HG02981 (cell line): Measurements from ENCODE around the gene ARHGEF10L.

ENCODE experiments used
- ATAC-seq: cut with Tn5 transposase; IDR thresholded peaks from one replicate; pipeline ENCODE4 v1.9.1; 2021; ENCODE audit warnings: mild to moderate bottlenecking, moderate library complexity; ENCODE audit not compliant: unreplicated experiment

ARHGEF10L gene

DNA sequence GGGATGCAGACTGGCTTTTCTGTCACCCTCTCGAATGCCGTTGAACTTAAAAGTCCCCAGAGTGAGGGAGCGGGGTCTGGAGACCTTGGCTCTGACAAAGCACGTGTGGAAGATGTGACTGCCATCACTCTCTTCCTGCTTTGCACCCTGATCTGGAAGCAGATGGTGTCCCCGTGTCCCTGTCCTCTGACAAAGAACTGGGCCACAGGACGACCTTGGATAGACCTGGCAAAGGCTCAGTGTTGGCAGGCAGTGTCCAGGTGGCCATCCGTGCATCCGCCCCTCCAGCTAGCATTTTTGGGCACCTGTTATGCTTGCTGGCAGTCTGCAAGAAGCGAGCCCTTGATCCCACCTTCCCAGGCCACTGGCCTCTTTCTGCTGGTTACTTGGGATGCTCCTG lies 27.4 kb downstream of the ARHGEF10L start:
- ATAC-seq, result no peak

DNA sequence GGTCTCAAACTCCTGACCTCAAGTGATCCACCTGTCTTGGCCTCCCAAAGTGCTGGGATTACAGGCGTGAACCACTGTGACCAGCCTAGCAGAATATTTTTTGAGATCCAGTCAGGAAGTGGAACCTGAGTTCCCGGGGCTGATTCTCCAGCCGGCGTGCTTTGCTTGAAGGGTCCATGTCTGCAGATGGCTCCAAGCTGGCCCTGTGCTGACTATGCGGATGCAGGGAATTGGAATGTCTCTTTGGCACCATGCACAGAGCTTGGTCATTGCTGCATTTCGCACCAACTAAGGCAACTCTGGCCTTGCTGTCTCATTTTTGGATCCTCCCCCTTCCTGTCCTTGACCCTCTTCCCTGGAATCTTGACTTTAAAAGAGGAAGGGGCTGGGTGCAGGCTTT lies 28.1 kb downstream of the ARHGEF10L start:
- ATAC-seq, result no peak

GRCh38 chr1:17568014-17568900 lies 28.8 kb downstream of the ARHGEF10L start:
- no peak for ATAC-seq

DNA sequence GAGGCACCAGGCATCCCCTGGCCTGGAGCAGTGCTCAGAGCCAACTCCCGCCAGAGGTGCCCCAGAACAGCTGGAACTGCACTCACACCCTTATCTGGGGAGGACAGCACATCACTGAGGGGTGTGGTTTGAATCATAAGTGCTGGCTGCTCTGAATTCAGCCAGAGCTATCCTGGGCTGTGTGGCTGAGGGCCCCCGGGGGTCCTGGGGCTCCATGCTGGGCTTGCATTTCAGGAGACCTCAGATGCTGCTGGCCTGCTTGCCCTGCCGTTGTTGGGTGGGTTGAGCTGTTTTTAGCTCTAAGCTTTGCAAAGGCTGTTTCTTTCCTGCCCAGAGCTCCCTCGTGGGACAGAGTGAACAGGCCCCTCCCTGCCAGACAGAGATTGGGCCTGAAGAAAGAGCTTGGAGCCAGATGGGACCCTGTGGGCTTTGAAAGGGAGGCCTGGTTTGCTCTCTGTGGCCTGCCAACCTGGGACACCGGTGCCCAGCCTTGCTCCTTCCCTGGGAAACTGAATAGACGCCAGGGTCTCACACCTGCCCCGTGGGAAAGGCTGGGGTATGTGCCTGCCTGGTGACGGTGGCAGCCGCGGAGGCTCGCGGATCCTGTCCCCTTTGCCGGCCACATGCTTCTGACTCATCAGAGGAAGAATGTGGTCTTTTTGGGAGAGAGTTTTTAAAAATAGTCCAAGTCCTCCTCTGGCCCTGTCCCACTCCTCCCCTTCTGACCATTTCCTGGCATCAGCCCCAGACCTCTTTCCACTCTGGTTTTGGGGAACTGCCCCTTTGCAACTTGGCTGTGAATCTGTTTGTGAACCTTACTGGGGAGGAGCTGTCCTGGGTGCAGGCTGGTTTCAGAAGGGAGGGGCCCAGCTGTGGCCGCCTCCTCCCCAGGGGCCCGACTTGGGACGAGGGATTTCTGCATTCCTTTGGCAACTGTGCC lies 30.0 kb downstream of the ARHGEF10L start:
- ATAC-seq, result no peak

GRCh38 chr1:17570228-17570627 lies 30.7 kb downstream of the ARHGEF10L start:
- ATAC-seq, result no peak

DNA sequence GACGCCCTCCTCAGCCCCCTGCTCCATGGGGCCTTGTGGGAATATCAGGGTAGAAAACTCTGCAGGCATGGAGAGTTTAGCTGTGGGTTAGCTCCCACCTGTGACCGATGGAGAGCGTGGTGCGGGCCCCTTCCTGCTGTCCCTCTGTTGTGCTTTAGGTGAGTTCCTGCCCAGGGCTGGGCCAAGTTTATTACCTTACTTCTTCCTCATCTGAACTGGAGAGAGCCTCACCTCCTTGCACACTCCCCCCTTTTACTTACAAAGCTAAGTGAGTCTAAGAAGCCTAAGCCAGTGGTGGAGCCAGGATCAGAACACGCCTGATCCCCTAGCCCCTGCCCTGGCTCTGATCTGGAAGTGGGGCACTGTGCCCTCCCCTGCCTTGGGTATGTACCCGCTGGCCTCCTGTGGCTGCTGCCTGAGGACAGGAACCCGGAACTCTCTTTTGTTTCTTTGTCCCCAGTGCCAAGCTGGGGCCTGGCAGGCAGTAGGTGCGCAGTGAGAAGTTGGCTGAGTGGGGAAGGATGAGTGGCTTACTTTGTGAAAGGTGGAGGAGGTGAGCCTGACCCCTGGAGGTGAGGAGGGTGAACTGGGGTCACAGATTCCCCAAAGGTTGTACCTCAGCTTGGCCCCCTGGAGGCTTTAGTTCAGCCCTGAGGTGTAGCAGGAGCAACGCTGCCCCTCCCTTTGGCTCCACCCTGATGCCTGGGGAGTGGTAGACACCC lies 32.9 kb downstream of the ARHGEF10L start:
- ATAC-seq, result no peak

DNA sequence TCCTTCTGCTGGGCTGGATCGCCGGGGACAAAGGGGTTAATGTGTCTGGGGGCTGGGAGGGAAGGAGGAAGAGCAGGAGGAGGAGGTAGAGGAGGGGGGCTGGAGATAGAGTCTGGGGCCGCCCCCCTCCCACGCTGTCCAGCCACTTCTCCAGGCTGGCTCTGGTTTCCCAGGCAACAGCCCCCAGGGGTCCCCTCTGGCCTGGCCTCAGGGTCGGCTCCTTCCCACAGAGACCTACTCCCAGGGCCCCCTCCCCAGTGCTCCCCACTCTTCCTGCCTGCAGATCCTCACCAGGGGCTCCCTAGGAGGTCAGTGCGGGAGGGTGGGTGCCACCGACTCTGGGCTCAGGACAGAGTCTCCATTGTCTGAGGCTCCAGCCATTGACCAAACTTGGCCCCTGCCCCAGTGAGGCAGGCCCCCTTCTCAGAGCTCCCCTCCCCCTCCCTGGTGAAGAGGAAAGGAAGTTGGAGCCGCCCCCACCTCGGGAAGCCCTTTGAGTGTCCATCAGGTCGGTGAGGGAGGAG lies 34.1 kb downstream of the ARHGEF10L start:
- ATAC-seq, result no peak

- no peak for ATAC-seq
These were observed 35.0 kb downstream of the ARHGEF10L start for GRCh38 chr1:17574516-17574915.

DNA sequence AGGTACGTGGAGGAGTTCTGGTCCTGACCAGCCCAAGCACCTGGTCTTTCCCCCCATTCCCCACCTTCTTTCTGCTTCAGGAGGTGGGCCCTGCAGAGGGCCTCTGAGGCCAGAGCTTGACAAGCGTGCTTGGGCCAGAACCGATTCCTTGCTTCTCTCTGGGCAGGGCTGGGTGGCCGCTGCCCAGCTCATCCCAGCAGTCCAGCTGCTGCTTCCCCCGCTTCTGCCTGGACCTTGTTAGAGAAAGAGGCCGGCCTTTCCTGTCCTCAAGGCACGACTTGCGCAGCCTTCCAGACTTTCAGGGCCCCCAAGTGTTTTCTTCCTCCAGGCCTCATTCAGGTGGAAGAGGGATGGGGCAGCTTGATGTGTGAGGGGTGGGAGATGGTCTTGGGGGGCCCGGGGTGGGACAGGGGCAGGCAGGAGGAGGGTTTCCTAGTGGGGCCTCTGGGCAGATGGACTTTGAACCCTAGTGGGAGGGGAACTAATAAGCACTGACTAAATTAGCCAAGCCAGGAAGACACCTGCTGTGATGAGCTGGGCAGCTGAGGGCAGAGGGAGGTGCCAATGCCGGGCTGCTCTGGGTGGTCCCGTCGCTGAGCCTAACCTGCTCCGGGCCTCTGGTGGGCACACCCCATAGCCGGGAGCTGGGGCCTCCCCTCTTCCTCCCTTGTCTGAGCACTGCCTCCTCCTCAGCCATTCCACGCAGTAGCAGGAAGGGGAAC lies 36.5 kb downstream of the ARHGEF10L start:
- ATAC-seq, result no peak

DNA sequence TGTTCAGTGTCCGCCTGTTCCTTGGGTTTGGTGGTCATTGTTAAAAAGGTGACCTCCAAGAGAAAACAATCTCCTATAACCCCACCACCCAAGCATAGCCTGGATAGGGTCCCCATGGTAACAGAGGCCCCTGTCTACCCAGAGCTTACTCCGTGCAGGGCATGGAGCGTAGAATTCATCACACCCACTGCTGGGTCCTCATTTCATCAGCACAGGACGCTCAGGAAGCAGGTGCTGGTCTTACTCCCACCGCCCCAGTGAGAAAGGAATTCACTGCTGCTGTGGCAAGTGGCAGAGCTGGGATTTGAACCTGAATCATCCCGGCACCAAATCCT lies 37.0 kb downstream of the ARHGEF10L start:
- ATAC-seq, result no peak

- ATAC-seq, result no peak
These were observed 38.4 kb downstream of the ARHGEF10L start for GRCh38 chr1:17577907-17578297.

DNA sequence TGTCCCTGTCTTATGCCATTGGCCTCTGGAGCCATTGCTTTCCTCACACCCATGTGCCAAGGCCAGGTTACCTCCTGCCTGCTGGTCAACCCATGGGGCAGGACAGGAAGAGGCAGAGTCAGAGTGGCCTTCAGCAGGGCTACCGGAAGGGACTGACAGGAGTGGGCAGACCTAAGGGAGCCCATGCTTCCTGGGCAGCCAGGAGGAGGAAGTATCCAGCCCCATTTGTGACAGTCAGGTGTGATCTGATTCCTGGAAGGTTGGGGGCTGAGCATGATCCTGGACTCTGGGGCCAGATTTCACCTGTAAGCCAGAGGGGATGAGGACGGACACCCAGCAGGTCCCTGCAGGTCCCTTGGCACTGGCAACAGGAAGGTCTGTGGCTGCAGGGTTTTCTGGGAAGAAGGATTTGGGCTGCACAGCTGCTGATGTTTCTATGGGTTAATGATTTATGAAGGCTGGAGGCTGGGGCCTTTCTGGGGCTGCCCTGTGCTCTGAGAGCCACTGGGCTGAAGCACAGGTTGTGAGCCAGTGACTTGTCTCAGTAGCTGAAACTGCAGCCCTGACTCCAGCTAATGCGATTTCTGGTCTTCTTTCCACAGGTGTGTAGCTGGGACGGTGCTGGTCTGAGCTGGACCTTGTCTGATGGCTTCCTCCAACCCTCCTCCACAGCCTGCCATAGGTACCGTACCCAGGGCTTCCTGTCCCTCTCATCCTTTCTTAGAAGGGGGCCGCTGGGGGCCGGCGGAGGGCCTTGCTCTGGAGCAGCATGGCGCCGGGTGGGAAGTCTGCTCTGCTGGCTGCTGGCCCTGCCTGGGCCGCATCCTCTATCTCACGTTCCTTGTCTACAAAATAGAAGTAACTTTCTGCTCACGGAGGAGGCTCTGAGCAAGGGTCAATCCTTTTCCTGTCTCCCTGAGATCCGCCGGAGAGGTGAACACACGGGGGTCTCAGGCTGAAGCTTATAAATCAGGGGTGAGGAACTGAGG lies 40.7 kb downstream of the ARHGEF10L start:
- ATAC-seq, result no peak

GRCh38 chr1:17581389-17582123 lies 42.1 kb downstream of the ARHGEF10L start:
- no peak for ATAC-seq

DNA sequence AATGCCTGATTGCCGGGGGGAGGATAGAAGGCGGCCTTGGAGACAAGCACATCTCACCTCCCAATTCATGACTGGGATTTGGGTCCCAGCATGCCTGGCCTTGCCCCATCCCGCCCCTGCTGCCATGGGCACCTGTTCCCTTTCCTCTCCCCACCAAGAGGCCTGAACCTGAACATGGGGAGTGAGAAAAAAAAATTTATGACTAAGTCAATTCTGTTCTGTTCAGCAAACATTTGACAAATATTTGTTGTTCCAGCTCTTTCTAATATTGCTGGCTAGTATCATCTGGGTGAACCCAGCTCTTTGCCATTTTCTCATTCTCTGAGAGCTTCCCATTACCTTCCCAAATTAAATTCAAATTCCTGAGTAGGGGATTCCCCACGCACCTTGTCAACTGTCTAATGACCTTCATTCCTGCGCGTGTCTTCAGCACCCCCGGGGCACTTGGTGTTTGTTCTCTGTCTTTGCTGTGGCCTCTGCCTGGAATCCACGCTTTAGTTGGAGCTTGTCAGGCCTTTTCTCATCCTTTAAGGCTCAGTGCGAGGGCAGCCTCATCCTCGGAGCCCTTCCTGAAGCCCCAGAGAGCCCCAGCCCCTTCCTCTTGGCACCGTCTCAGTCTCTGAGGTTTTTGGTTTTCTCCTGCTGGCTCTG lies 42.8 kb downstream of the ARHGEF10L start:
- no peak for ATAC-seq

DNA sequence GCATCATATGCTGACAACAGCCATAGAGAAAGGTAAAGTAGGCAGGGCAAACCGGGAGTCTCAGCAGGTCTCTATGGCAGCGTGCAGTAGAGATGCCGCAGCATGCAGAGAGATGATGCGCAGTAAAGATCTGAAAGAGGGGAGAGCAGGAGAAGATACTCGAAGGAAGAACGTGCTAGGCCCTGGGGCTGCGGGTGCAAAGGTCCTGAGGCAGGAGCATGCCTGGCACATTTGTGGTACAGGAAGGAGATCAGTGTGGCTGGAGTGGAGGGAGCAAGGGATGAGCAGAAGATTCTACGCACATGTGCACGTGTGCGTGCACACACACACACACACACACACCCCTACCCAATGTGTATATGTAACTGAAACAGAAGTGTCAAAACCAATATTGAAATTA lies 45.0 kb downstream of the ARHGEF10L start:
- no peak for ATAC-seq

GRCh38 chr1:17585266-17585987 lies 45.9 kb downstream of the ARHGEF10L start:
- ATAC-seq, result no peak
